DOHH2 (cell line): Measurements from ENCODE around the gene WHAMM.

Source experiments
- H3F3A ChIP-seq: fragments of 200-600 bp; sonication (generic), shearing (Covaris generic); 2 replicates; pipeline ENCODE4 v1.6.0; 2016; ENCODE audit warnings: antibody characterized with exemption, mild to moderate bottlenecking; ENCODE audit not compliant: control insufficient read depth, insufficient read depth
- H3K27ac ChIP-seq: fragments of 200-600 bp; sonication (generic); 2 replicates; pipeline ENCODE4 v1.5.1; 2014; ENCODE audit warnings: low read depth, mild to moderate bottlenecking, low read length, moderate library complexity
- H3K27me3 ChIP-seq: fragments of 200-600 bp; sonication (generic); 2 replicates; pipeline ENCODE4 v1.6.1; 2014; ENCODE audit warnings: mild to moderate bottlenecking, low read length, mixed read lengths; ENCODE audit not compliant: control insufficient read depth
- H3K36me3 ChIP-seq: fragments of 200-600 bp; sonication (generic); 2 replicates; pipeline ENCODE4 v1.6.1; 2014; ENCODE audit warnings: mild to moderate bottlenecking, low read length, moderate library complexity, mixed read lengths; ENCODE audit not compliant: control insufficient read depth
- H3K4me1 ChIP-seq: fragments of 200-600 bp; sonication (generic); 2 replicates; pipeline ENCODE4 v1.6.1; 2014; ENCODE audit warnings: mild to moderate bottlenecking, low read length, mixed read lengths; ENCODE audit not compliant: control insufficient read depth
- H3K4me2 ChIP-seq: fragments of 200-600 bp; sonication (generic); 2 replicates; pipeline ENCODE4 v1.6.0; 2014; ENCODE audit warnings: mild to moderate bottlenecking, low read length, moderate library complexity
- H3K4me3 ChIP-seq: fragments of 200-600 bp; sonication (generic); 2 replicates; pipeline ENCODE4 v1.5.1; 2014; ENCODE audit warnings: mild to moderate bottlenecking, low read length, mixed read lengths
- H3K79me2 ChIP-seq: fragments of 200-600 bp; sonication (generic); 2 replicates; pipeline ENCODE4 v1.6.1; 2014; ENCODE audit warnings: mild to moderate bottlenecking, low read length, mixed read lengths; ENCODE audit not compliant: control insufficient read depth
- H3K9me2 ChIP-seq: fragments of 200-600 bp; sonication (generic); replicated peaks from 2 replicates; pipeline ENCODE4 v1.6.1; 2014; ENCODE audit warnings: mild to moderate bottlenecking, low read length, mixed read lengths; ENCODE audit not compliant: control insufficient read depth
- H3K9me3 ChIP-seq: fragments of 200-600 bp; sonication (generic); 2 replicates; pipeline ENCODE4 v1.6.1; 2014; ENCODE audit warnings: antibody characterized with exemption, low read length, mixed read lengths; ENCODE audit not compliant: control insufficient read depth, insufficient read depth
- H4K20me1 ChIP-seq: fragments of 200-600 bp; sonication (generic); 2 replicates; pipeline ENCODE4 v1.6.0; 2014; ENCODE audit warnings: low read depth, mild to moderate bottlenecking, antibody characterized with exemption, low read length, moderate library complexity; ENCODE audit not compliant: control insufficient read depth, insufficient read depth
- EZH2phosphoT487 ChIP-seq: fragments of 200-600 bp; sonication (generic); IDR thresholded peaks from 2 replicates; pipeline ENCODE4 v1.6.1; 2017; ENCODE audit warnings: borderline replicate concordance, mild to moderate bottlenecking, antibody characterized with exemption, low read length, moderate library complexity, mixed read lengths
- TF ChIP-seq, protein P1 (sequence below): fragments of 200-600 bp; sonication (generic); IDR thresholded peaks from one replicate; pipeline ENCODE4 v1.5.1; 2014; ENCODE audit warnings: antibody characterized with exemption, mild to moderate bottlenecking, low read depth, low read length; ENCODE audit not compliant: poor library complexity, severe bottlenecking

The WHAMM gene

DNA sequence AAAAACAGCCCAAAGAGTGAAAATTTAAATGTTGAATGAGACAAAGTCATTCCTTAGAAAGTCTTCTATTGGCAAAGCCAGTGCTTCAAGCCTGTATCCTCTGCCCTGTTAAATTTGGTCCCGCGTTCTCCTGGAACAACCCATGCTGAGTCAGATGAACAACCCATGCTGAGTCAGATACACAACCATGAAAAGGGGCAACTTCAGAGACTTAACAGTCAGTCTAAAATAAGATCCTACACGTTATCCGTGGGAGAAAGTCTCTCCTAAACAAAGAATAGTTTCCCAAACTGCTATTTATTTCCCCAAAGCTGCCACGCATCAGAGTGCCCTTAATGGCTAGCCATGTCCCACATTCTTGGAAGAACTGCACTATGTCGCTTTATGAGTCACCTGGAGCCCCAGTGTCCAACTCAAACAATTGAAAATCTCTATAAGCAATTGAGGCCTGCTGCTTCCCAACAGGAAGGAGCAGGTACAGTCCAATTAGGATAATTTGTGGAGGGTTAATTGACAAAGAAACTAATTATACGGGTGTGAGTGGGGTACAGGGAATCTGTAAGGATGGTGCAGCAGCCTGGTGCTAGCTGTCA lies 66.1 kb downstream of the WHAMM start:
- Histone ChIP-seq H3K27me3 (peaks cover 2% of the 10 kb centered on the region), H3K79me2 (no peaks in the 10 kb centered on the region), H3K27ac (no peak overlapping the region), H3K9me2 (no peaks in the 10 kb centered on the region), H3F3A (no peaks in the 10 kb centered on the region), H3K4me1 (peaks cover 10% of the 10 kb centered on the region), H3K4me2 (no peak overlapping the region), H3K36me3 (no peaks in the 10 kb centered on the region), H3K4me3 (no peak overlapping the region), H3K9me3 (no peaks in the 10 kb centered on the region), H4K20me1 (no peaks in the 10 kb centered on the region)
- no peak for TF ChIP-seq EZH2phosphoT487
- TF ChIP-seq, protein P1, sequence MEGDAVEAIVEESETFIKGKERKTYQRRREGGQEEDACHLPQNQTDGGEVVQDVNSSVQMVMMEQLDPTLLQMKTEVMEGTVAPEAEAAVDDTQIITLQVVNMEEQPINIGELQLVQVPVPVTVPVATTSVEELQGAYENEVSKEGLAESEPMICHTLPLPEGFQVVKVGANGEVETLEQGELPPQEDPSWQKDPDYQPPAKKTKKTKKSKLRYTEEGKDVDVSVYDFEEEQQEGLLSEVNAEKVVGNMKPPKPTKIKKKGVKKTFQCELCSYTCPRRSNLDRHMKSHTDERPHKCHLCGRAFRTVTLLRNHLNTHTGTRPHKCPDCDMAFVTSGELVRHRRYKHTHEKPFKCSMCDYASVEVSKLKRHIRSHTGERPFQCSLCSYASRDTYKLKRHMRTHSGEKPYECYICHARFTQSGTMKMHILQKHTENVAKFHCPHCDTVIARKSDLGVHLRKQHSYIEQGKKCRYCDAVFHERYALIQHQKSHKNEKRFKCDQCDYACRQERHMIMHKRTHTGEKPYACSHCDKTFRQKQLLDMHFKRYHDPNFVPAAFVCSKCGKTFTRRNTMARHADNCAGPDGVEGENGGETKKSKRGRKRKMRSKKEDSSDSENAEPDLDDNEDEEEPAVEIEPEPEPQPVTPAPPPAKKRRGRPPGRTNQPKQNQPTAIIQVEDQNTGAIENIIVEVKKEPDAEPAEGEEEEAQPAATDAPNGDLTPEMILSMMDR, result no peak

DNA sequence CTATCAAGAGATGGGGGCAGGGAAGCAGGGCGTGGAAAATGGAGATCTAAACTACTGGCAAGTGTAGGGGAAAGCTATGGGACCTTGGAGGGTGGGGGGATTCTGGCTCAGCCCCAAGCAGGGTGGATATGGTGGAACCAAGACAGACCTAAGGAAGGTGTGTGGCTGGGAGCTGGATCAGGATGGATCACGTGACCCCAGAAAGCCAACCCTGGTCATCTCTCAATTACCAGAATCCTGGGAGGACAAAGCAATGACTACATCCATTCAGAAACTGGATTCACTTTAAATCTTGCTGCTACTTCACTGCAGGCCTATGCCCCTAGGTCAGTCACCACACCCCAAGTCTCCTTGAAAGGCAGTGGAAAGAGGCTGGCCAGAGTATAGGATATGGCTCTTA lies 68.4 kb downstream of the WHAMM start:
- Histone ChIP-seq H3K4me3 (no peak overlapping the region), H3K4me2 (no peak overlapping the region), H3K9me3 (no peaks in the 10 kb centered on the region), H3K4me1 (no peaks in the 10 kb centered on the region), H3F3A (no peaks in the 10 kb centered on the region), H3K36me3 (no peaks in the 10 kb centered on the region), H3K27me3 (no peaks in the 10 kb centered on the region), H3K79me2 (no peaks in the 10 kb centered on the region), H4K20me1 (no peaks in the 10 kb centered on the region), H3K9me2 (no peaks in the 10 kb centered on the region), H3K27ac (no peak overlapping the region)
- TF ChIP-seq EZH2phosphoT487, result no peak
- TF ChIP-seq, protein P1, result no peak

DNA sequence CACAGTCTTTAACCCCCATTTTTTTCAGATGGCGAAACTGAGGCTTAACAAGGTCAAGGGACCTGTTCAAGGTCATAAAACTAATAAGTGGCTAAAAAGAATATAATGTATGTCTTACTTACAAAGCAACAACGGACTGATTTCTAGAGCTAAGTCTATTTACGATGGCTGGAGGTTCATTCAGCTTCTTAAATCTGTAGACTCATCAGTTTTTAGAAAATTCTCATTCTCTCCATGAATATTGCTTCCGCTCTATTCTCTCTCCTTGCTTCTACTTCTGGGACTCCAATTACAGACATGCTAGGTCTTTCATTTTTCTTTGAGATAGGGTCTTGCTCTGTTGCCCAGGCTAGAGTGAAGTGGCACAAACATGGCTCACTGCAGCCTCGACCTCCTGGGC lies 68.9 kb downstream of the WHAMM start:
- Histone ChIP-seq H4K20me1 (no peaks in the 10 kb centered on the region), H3K4me1 (no peaks in the 10 kb centered on the region), H3K27ac (no peak overlapping the region), H3K27me3 (no peaks in the 10 kb centered on the region), H3K4me2 (no peak overlapping the region), H3K4me3 (no peak overlapping the region), H3K9me3 (no peaks in the 10 kb centered on the region), H3K9me2 (no peaks in the 10 kb centered on the region), H3K79me2 (no peaks in the 10 kb centered on the region), H3F3A (no peaks in the 10 kb centered on the region), H3K36me3 (no peaks in the 10 kb centered on the region)
- TF ChIP-seq EZH2phosphoT487, result no peak
- TF ChIP-seq, protein P1, result no peak

DNA sequence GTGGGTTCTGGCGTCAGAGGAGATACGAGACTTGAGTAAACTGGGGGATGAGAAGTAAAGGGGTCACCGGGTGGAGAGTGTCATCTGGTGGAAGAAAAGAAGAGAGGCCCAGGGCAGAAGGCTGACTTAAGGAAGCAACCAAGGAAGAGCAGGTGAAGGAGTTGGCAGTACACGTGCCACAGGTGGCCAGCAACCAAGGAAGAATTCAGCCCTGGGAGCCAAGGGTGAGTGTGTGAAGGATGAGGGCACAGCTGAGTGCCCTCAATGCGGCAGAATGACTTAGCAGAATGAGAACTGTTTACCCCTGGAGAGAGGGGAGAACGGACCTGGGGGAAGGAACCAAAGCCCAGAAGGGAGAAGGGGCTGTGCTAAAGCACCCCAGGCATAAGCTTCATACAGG lies 71.3 kb downstream of the WHAMM start:
- H3K27ac ChIP-seq, result no peak overlapping the region
- H3K4me3 ChIP-seq, result no peak overlapping the region
- no peaks in the 10 kb centered on the region for H3K9me2 ChIP-seq
- H3K4me1 ChIP-seq, result no peaks in the 10 kb centered on the region
- H3K9me3 ChIP-seq, result no peaks in the 10 kb centered on the region
- no peaks in the 10 kb centered on the region for H3K27me3 ChIP-seq
- no peaks in the 10 kb centered on the region for H3K79me2 ChIP-seq
- TF ChIP-seq, protein P1, result no peak
- TF ChIP-seq EZH2phosphoT487, result no peak
- H4K20me1 ChIP-seq, result no peaks in the 10 kb centered on the region
- H3K4me2 ChIP-seq, result no peak overlapping the region
- H3F3A ChIP-seq, result no peaks in the 10 kb centered on the region
- no peaks in the 10 kb centered on the region for H3K36me3 ChIP-seq
